Stimulated activated CD8-positive, alpha-beta memory T cell treated with anti-CD3 and anti-CD28 coated beads, Interleukin-4, amount 100 ng/mL, for 24 hours (primary cell): Measurements from ENCODE around the gene CEP89.
"Not testable (repeated sequence)": the region's sequence is repeated elsewhere in the genome, so short reads cannot be mapped to it uniquely, and the experiment has no call there.

Experiments
- DNase-seq: peaks from one replicate; pipeline ENCODE4 v3.0.0-alpha.2; 2020; ENCODE audit warnings: low read depth

The CEP89 gene

DNA sequence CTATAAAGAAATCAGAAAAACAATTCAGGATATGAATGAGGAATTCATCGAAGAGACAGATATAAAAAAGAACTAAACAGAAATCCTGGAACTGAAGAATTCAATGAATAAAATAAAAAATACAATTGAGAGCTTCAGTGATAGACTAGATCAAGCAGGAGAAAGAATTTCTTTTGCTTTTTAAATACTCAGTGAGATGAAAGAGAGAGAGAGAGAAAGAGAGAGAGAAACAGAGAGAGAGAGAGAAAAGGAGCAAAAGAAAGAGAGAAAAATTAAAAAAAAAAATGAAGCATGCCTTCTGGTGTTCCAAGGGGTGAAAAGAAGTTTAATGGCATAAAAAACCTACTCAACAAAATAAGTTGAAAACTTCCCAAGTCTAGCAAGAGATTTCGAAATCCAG is 80.1 kb downstream of the CEP89 start:
- DNase-seq, result no peak

DNA sequence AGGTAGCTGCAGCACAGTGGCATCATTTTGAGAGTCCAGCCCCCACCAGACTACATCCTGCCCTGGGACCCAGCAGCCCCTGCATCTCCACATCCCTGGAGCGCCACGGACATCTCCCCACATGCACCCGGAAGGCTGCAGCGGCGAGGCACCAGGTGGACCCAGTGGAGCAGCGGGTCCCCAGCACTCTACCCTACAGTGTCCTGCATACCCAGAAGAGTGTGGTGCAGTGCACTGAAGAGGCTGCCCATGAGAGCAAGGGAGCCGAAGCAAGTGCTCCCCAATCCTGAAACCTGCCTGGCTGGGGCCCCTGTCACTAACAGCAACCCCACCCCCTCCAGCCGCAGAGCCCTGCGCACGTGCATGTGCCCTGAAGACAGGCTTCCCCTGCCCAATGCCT is 80.9 kb downstream of the CEP89 start:
- no peak for DNase-seq

DNA sequence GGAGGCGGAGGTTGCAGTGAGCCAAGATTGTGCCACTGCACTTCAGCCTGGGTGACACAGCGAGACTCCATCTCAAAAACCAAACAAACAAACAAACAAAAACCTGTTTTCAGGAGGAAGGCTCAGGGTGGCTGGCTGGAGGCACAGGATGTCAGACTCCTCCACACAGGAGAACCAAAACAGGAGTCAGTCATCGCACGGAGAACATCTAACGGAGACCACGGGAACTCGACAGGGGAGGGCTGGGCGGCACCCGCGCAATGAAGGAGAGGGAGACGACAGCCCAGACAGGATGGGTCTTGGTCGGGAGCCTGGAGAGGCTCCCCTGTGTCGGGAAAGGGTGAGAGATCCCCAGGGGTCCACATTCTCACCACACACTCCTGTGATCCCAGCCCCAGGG is 81.4 kb downstream of the CEP89 start:
- no peak for DNase-seq

DNA sequence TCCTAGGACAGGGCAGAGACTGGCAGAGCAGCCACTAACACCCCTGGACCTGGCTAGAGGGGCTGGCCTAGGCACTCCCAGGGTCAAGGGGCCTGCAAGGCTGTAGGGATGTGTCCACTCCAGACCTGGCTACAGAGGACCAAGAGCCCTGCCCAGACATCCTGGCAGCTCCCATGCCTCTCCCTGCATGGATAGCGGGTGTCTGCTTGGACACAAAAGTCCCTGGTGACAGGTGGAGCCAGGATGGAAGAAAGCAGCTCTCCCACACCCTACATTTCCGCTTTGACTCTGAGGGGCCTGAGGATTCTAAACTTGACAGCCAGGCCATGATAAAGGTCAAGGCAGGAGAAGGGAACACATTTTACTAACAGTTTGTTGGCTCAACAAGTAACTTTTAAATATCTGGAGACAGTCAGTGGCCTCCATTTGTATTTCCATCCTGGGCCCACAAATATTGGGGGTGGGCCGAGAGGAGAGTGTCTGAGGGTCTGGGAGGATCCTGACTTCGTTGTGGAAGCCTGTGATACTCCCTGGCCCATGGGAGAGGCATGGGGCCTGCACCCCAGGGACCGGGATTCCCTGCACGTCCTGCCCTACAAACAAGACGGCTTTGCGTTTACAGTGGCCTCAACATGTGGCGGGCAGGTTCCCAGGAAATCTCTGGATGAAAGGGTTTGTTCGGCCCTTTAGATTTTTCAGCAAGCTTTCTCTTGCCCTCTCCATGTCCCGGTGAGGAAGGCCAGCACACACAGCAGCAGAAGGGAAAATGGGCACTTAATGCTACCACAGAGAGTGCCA is 82.4 kb downstream of the CEP89 start:
- no peak for DNase-seq

DNA sequence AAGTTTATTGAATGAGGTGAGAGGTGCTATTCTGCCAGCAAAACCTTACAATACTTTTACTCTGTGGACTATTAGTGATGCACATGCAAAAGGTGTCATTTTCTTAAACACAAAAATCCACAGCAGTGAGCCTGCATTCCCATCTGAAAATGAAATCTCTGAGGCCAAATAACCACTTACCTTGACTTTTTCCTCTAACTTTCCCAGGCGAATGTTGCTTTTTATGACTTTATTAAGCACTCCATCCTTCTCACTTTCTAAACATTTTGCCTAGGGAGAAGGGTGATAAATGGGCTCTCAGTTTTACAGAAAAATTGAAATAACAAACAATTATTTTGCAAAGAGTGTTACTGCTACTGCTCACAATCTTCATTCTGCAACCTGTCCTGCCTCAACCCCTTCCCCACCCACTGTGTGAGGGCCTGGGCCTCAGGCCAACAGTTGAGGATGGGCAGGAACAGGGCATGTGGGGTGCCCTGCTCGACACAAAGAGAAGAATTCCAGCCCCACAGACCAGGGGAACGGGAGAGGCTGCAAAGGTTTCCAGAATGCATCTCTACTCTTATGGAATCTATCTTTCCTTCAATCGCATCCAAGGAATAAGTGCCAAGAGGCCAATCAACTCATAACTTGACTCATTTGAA is 84.1 kb downstream of the CEP89 start:
- no peak for DNase-seq

DNA sequence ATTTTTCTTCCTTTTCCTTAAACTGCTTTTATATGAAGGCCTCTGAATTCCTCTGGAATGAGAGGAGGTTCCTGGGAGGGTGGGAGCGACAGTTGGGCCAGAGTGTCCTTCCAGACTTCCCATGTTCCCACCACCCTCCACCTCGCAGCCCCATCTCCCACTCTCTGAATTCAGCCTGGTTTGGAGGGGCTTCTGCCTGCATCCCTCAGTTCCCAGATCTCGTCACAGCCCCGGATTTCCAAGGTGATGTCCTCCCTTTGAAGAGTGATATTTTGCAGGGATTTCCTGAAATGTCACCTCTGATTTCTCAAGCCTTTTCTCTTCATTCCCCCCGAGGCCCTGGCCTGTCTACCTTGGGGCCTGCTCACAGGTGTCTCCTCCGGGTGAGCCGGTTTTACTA is 85.5 kb downstream of the CEP89 start:
- no peak for DNase-seq

DNA sequence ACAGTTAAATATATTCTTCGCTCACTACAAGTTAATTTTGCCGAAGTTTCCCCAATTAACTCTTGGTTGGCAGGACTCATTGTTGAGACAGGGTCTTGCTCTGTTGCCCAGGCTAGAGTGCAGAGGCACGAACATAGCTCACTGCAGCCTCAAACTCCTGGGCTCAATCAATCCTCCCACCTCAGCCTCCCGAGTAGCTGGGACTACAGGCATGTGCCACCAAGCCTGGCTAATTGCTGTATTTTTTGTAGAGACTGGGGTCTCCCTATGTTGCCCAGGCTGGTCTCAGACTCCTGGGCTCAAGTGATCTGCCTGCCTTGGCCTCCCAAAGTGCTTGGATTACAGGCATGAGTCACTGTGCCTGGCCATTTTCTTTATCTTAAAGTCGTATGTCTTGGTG is 86.5 kb downstream of the CEP89 start:
- DNase-seq, result not testable (repeated sequence)

DNA sequence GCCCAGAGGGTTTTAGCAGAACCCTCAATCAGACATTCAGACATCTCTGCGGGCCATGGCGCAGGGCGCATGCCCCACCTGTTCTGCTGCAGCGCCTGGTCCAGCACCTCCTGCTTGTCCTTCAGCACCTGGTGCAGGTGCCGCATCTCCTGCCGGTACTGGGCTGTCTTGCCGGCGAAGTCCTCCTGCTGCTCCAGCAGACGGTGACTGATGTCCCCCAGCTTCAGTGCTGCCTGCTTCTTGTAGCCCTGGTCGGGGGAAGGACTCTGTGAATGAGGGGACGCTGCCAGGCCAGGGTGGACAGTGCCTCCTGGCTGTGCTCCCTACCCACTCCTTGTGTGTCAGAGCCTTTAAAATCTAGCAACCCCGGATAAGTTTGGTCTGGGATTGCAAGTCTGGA is 90.0 kb downstream of the CEP89 start:
- no peak for DNase-seq

DNA sequence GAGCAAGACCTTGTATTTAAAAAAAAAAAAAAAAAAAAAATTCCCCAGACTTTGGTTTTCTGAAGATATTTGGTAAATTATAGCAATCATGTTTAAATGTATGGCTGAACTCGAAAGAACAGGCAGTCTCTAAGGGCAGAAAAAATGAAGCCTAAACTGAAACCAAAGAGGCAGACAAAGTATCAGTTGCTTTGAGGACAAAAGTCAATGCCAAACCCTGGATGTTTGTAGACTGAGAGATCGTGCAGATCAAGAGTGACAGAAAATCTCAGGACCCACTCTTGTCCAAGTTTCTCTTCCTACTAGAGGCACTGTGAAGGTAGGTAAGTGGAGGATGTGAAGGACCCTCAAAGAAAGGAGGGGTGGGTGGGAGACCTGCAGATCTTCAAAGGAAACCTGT is 91.1 kb downstream of the CEP89 start:
- DNase-seq, result no peak

DNA sequence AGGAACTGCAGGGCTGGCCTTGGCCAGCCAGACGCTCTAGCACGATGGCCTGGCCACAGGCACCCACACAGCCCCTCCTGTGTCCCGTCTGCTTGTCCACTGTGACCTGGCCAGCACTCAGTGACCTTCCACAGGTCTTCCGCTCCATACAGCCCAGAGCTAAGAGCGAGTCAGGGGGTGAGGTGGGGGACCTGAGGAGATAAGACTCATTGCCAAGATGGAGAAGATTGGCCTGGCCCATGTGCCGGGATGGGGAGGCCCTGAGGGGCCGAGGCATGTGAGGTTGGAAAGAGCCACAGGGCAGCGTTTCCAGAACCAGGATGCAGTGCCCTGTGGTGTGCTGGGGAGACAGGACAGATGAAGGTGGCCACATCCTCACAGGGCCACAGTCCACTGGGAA is 92.0 kb downstream of the CEP89 start:
- no peak for DNase-seq

DNA sequence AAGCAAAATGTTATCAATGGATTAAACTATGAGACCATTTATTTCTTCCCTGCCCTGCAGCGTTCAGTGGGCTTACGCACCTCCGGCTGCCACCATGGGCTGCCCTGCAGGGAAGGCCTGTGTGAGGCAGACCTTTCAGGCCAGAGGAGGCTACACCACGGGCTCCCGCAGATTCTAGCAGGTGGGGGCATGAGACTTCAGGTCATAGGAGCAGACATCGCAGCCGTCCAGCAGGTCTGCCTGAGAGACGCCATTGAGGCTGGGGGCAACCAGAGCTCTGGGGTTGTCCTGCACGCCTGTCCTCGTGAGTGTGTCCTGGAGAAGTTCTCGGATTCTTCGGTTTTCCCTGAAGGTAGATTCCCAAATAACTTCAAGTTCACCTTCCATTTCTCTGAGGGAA is 92.8 kb downstream of the CEP89 start:
- no peak for DNase-seq

DNA sequence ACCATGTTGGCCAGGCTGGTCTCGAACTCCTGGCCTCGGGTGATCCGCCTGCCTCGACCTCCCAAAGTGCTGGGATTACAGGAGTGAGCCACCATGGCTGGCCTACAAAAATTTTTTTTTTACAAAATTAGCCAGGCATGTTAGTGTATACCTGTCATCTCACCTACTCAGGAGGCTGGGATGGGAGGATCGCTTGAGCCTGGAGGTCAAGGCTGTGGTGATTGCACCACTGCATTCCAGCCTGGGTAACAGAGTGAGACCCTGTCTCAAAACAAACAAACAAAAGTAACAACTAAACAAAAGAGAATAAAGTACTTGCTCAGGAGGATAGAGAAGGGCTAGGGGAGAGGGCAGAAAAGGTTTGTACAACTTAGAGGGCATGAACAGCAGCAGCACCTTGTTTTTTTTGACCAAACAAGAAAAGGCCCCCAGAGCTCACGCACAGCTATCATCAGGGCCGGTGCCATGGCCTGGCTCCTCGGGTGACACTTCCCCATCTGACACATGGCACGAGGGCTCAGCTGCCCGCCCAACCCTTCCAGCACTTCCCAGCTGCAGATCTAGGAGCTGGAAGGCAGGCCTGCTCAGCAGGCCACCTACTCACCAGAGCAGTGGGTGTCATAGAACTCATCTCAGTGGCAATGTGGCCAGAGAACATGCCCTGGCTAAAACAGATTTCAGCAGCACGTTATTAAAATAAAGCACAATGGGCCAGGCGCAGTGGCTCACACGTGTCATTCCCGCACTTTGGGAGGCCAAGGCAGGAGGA is 93.6 kb downstream of the CEP89 start:
- no peak for DNase-seq

DNA sequence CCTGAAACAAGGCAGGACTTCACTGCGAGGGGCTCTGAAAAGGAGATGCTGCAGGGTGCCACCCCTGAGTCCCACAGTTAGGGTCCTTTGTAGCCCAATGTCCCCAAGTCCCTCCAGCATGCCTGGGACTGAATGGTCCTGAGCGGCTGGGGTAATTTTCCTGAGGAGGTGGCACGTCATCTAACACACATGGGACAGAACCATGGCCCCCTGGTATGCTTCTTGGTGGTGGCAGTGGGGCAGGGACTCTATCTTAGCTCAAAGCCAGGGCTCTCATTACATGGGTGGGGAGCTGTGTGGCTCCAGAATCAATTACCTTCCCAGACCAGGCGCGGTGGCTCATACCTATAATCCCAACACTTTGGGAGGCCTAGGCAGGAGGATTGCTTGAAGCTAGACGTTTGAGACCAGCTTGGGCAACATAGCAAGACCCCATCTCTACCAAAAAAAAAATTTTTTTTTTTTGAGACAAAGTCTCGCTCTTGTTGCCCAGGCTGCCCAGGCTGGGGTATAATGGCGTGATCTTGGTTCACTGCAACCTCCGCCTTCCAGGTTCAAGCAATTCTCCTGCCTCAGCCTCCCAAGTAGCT is 94.3 kb downstream of the CEP89 start:
- no peak for DNase-seq

DNA sequence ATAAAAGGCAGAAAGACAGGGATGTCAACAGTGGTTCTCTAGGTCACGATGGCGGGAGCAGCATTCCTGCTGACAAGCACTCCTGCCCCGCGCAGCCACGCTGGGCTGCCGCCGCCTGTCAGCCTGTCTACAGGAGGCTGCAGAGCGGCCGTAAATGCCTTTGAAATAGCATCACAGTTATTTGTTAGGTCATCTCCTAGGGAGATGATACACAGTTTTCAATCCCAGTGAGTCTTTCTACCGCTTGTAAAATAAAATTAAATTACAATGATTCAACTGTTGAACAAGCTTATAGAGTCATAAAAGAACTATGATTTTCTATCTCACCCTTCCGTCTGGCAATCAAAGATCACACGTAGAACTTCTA is 94.9 kb downstream of the CEP89 start:
- DNase-seq, result no peak

DNA sequence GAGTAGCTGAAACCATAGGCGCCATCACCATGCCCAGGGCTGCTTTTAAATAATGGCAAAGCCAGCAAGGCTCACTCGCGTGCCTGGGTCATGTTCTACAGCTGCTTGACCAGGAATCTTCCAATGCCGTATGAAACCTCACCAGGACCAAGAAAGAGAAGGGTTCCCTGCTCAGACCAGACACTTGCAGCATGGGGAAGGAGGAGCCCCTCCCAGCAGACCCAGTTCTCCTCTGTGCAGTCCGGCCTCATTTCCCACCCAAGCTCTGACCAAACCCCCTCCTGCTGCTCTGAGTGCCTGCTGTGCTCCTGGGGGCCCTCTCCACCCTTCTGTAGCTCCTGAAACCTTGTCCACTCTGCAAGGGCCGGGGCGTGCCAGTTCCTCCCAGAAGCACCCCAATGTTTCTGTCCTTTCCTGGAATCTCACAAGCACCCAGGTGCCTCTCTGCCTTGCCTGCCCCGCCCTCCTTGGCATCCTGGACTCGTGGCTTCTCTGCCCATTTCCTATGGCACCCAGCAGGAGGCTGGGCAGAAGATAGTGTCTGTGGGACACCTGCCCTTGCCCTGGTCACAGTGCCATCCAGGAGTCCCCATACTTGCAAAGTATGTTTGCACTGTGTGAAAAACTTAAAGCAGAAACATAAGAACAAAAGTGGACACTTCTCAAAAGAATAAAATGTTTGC is 95.4 kb downstream of the CEP89 start:
- no peak for DNase-seq

DNA sequence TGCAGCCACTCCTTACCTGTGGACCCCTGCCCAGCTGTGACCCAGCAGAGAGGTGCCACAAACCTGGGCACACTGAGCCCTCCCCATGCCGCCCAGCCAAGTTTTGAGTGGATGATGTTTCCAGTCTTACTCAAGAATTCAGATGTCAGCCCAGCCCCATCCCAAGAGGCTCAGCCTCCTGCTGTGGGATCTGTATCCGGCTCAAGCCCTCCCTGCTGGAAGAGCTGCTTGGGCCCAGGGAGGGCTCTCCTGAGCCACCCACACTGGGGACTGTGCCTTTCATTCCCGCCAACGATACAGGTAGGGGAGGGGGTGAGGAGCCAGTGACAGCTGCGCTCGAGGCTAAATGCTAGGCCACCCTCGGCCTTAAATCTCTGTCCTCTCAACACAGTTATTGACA is 96.3 kb downstream of the CEP89 start:
- DNase-seq, result no peak

DNA sequence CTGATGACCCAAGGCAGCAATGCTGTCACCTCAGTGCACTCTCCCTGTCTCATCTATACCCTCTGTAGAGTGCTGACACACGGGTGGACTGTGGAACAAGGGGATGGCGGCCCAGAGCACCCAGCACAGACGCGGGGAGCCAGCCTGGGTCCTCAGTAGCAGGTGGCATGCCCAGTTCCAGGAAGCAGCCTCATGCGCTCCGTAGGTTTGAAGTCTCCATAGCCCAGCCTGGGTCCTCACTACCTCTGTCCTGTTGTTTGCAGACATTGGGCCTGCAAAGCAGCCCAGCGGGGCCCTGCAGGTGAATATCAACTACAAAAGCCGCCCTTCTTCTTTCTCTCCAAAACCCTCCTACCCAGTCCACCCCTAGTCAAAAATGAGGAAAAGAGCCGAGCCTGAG is 97.2 kb downstream of the CEP89 start:
- no peak for DNase-seq

DNA sequence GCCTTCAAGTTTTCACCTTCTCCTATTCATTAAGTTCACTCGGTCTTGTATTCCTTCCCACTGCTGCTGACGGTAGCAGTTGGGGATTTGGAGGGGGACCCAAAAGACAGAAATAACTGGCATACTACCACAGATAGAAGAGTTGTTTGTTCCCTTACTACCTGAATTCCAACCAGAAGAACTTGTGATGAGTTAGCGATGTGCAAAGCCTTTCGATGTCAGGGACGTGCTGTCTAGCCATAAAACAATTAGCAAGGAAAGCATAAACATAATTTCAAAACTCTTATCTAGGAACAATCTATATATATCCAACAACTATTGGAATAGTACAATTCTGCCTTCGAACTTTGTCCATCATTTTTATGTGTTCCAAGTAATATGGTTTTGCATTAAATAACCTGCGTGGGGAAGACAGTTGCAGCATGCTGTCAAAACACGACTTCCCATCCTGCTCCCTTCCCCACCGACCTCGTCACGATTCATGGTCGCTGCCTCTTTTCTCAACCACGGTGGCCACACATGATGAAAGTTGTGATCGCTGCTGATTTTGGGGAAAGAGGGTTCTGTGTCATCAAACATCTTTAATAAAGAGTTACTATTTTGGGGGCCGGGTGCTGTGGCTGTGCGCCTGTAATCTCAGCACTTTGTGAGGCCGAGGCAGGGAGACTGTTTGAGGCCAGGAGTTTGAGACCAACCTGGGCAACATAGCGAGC is 98.4 kb downstream of the CEP89 start:
- no peak for DNase-seq

DNA sequence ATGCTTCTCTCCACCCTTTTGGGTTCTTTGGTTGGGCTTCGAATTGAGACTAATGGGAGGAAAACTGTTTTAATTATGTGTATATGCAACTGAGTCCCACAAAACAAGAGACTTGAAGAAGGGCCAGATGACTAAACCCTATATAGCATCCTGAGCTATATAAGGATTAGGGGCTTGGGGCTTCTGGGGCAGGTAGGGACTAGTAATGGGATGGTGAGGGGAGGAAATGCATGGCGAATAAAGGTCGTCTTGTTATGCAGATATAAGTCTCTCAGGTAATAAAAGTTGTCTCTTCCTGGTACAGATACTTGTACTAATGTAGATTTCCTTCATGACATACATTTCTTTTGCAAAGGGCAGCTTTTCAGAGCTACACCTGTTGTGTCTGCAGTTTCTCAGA is 99.4 kb downstream of the CEP89 start:
- DNase-seq, result no peak

DNA sequence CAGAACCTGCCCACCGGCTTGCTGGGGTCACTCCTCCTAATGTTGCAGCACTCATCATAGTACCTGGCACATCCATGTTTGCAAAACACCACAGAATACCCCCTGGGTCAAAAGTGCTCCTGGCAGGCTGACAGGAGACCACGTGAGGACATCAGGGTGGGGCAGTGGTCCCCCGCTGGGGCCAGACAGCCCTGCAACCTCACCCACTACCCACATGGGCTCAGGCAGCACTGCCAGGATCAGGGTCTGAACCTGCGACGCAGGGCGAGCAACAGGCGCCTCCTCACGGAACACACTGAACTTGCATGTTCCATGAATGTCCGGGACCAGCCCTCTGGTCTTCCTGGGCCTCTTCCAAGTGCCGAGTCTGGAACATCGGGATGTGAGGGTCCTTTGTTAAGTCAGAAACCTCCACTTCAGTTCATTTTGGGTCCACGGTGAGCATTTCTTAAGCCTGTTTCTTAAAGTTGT is 100.7 kb downstream of the CEP89 start:
- no peak for DNase-seq

DNA sequence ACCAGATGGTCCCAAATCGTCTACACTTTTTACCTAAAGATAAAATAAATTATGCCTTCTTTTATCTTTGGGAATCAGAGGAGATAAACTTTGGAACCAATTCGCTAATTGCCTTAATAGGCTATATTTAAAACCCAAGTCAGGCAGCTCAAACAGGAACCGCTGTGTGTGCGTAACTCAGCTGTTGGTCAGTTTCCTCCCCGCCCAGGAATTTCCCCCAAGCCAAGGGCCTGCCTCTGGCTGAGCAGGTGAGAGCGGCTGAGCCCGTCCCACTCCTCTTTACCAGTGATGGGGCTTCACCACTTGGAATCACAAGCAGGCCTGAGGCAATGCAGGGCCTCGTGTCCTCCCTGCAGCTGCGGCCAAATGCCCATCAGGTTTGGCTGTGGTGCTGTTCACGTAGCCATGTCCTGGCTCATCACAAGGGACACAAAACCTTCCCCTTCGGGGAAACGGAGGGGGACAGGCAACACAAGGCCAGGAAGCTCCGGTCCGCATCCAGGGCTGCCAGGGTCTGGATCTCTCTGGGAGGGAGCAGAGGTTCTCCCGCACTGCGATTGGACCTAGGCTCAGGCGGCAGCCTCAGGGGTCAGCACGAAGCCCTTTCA is 101.7 kb downstream of the CEP89 start:
- no peak for DNase-seq
